Measurements from ENCODE around the gene DYSF.

The DYSF gene

DNA sequence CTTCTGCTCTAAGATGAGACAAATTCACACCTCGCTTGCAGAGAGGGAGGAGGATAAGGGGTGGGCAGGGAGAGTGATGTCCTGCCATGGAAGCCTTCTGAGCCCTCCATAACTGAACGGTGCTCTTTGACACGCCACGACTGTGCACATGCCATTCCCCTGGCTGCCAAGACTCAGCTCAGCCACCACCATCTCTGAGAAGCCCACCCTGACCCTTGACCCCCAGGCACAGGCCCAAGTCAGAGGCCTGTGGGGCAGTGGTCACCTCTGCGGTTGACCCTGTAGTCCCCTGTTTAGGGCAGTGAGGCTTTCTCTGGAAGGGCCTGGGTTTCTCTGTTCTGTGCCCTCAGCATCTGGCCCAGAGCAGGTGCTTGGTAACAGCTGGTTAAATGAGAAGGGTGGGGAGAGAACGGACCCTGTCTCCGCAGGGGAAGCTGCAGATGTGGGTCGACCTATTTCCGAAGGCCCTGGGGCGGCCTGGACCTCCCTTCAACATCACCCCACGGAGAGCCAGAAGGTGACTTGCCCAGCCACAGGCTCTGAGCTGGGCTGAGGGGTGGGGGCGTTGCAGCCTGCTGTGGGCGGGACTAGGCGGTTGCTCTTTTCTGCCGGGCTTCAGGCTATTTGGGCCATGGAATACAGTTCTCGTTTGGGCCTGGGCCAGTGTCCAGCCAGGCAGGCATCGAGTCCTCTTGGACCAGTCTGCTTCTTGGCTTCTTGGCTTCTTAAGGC, 215.1 kb downstream of the DYSF start:
- no peak overlapping the region for H3K4me3 ChIP-seq (ENCODE audit: control insufficient read depth, low read depth, low read length)
- DNase-seq (ENCODE audit: low read depth): no peak
- TF ChIP-seq, protein P1, sequence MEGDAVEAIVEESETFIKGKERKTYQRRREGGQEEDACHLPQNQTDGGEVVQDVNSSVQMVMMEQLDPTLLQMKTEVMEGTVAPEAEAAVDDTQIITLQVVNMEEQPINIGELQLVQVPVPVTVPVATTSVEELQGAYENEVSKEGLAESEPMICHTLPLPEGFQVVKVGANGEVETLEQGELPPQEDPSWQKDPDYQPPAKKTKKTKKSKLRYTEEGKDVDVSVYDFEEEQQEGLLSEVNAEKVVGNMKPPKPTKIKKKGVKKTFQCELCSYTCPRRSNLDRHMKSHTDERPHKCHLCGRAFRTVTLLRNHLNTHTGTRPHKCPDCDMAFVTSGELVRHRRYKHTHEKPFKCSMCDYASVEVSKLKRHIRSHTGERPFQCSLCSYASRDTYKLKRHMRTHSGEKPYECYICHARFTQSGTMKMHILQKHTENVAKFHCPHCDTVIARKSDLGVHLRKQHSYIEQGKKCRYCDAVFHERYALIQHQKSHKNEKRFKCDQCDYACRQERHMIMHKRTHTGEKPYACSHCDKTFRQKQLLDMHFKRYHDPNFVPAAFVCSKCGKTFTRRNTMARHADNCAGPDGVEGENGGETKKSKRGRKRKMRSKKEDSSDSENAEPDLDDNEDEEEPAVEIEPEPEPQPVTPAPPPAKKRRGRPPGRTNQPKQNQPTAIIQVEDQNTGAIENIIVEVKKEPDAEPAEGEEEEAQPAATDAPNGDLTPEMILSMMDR (IDR thresholded peaks at IDR 0.05; ENCODE audit: control insufficient read depth, insufficient read depth, low read depth, low read length, missing control alignments): no peak

DNA sequence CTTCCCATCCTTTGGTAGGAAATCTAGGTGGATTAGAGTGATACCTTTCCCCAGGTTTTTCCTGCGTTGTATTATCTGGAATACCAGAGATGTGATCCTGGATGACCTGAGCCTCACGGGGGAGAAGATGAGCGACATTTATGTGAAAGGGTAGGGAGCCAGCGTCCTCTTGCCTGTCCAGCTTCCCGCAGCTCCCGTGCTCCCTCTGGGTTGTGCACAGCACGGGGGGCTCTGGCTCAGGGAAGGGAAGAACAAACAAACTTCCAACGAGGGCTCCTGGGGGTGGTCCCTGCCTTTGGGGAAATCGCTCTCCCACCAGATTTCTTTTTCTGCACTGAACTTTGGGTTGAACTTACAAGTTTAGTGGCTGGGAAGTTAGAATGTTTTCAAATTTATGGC, 215.7 kb downstream of the DYSF start:
- H3K4me3 ChIP-seq (ENCODE audit: control insufficient read depth, low read depth, low read length): no peak overlapping the region
- DNase-seq (ENCODE audit: low read depth): no peak
- TF ChIP-seq, protein P1 (IDR thresholded peaks at IDR 0.05; ENCODE audit: control insufficient read depth, insufficient read depth, low read depth, low read length, missing control alignments): no peak

DNA sequence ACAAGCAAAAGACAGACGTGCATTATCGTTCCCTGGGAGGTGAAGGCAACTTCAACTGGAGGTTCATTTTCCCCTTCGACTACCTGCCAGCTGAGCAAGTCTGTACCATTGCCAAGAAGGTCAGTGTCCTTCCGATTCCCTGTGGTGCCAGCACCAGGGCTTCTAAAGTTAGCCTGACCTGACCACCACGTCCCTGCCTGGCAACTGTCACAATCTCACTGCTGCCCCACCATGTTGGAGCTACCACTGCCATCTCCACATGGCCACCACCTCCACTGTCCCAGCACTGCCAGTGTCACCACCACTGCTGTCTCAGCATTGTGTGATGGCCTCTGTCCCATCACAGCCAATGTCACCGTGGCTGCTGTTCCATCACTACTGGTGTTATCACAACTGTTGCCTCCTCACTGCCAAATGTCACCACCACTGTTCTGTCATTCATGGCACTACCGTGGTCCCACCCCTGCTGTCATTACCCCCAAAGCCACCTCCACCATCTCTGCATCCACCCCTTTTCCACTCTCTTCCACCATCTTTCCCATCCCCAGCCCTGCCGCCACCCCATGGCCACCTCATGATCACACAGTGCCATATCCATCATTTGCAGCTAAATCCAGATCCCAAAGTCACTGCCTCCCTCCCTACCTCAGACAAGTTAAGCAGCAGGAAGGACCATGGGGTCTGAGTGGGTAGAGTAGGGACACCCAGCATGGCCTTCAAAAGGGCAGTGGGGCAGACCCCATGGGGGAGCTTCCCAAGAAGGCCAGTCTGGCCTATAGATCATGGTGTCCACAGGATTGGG, 216.5 kb downstream of the DYSF start:
- no peak overlapping the region for H3K4me3 ChIP-seq (ENCODE audit: control insufficient read depth, low read depth, low read length)
- DNase-seq (ENCODE audit: low read depth): no peak
- TF ChIP-seq, protein P1 (IDR thresholded peaks at IDR 0.05; ENCODE audit: control insufficient read depth, insufficient read depth, low read depth, low read length, missing control alignments): no peak

DNA sequence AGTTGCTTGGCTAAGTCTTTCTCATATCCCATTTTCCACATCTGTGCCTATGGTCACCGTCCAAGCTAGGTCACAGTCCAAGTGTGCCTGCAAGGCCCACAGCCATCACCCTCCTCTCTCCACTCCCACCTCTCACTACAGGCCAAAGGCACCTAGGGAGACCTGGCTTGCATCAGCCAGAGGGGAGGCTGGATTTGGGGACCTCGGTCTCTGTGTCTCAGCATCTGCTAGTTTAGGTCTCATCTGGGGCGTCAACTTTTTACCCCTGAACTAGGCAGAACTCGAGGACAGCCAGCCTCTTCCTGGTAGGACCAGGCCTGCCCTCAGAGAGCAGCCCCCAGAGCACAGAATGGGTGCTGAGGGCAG, 217.1 kb downstream of the DYSF start:
- TF ChIP-seq, protein P1 (IDR thresholded peaks at IDR 0.05; ENCODE audit: control insufficient read depth, insufficient read depth, low read depth, low read length, missing control alignments): no peak
- H3K4me3 ChIP-seq (ENCODE audit: control insufficient read depth, low read depth, low read length): no peak overlapping the region
- DNase-seq (ENCODE audit: low read depth): no peak

DNA sequence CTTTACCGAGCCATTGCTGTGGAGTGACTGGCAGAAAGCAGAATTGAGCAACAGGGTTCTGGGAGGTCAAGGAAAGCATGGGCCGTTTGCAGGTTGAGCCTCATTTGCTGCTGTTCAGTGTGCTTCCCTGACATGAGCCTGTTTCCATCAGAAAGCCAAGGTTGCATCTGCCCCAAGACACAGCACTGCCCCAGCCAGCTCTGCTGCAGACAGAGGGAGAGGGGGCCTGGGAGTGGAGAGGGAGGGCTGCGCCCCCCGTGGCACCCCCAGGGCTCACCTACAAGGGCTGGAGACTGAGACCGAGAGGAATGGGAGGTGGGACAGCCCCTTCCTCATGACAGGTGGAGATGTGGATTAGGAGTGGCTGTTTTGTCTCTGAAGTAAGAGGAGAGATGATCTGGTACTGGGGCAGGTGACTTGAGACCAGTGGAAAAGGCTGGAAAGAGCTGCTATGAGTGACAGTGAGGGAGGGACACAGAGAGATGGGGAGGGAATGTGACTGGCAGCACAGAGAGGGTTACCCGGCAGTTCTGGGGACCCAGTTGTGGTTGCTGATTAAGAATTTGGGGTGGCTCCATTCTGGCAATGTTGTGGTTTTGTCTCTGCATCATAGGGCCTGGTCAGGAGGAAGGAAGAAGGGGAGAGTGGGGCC, 218.0 kb downstream of the DYSF start:
- TF ChIP-seq, protein P1 (IDR thresholded peaks at IDR 0.05; ENCODE audit: control insufficient read depth, insufficient read depth, low read depth, low read length, missing control alignments): no peak
- H3K4me3 ChIP-seq (ENCODE audit: control insufficient read depth, low read depth, low read length): no peak overlapping the region
- DNase-seq (ENCODE audit: low read depth): no peak

DNA sequence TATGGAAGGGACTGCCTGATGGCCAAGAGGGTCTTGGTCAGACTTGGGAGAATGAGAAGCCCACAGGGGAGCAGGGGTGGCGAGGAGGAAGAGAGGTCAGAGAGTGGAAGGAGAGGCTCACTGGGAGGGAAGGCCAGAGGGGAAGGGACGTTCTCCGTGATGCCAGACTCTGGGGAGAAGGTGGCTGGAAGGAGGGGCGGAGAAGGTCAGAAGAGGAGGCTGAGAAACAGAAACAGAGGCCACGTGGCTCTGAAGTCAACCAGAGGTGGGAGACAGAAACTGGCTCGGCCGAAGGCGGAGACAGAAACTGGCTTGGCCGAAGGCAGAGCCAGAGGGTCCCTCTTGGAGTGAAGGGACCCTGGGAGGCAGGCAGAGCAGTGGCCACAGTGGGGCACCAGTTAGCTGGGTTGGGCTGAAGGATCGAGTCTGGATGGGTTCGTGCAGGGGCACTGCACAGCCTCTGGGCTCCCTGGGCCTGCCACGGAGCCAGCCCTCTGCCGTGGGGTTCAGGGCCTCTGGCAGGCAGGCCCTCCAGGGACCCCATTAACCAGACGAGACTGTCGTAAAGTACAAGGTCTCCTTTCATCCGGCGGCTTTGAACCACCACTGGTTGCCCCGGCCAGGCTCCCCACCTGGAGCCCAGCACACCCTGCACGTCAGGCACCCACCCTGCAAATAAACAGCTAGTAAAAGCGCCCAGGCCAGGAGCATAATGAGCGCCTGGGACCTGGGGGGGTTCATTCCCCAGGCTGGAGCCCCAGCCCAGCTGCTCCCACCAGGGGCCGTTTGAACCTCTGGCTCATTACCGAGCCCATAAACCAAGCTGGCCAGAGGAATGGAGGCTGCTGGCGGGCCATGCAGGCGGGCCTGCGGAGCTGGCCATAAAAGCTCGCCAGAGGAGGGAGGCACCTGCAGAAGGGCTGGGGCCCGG, 218.8 kb downstream of the DYSF start:
- no peak for DNase-seq (ENCODE audit: low read depth)
- TF ChIP-seq, protein P1 (IDR thresholded peaks at IDR 0.05; ENCODE audit: control insufficient read depth, insufficient read depth, low read depth, low read length, missing control alignments): peak; percentile 20
- H3K4me3 ChIP-seq (ENCODE audit: control insufficient read depth, low read depth, low read length): no peak overlapping the region

Data from AG09309 (cell line).